HepG2 (cell line): ENCODE measurements around the gene KCNH6. TPM values are rescaled to one million over a fixed set of nuclear protein-coding genes. Genes with fewer than 3 reads are reported as not detected.

Experiments used
- AHR ChIP-seq: IDR thresholded peaks from 2 replicates; pipeline ENCODE4 v1.6.1; 2018; ENCODE audit warnings: missing genetic modification reagents, missing compliant biosample characterization
- ARNT2 ChIP-seq: sonication (generic); formaldehyde crosslinking; IDR thresholded peaks from 2 replicates; pipeline ENCODE4 v1.8.0; 2022; ENCODE audit warnings: mild to moderate bottlenecking, low read depth, missing genetic modification reagents, moderate library complexity
- CEBPG ChIP-seq: IDR thresholded peaks from 2 replicates; pipeline ENCODE4 v1.6.1; 2016
- DNMT3B ChIP-seq: conservative IDR thresholded peaks from 2 replicates; pipeline ENCODE4 v1.6.1; 2016; ENCODE audit warnings: missing biosample characterization, control low read depth
- ELF4 ChIP-seq: sonication (generic); formaldehyde crosslinking; IDR thresholded peaks from 2 replicates; pipeline ENCODE4 v1.5.0; 2020; ENCODE audit warnings: missing genetic modification reagents, mild to moderate bottlenecking, moderate library complexity, borderline replicate concordance
- ETV6 ChIP-seq: sonication (generic); formaldehyde crosslinking; conservative IDR thresholded peaks from 2 replicates; pipeline ENCODE4 v1.4.0; 2020; ENCODE audit warnings: missing genetic modification reagents
- MXD1 ChIP-seq: sonication (generic); formaldehyde crosslinking; IDR thresholded peaks from 2 replicates; pipeline ENCODE4 v1.4.0; 2020; ENCODE audit warnings: mild to moderate bottlenecking, missing genetic modification reagents
- NR2F1 ChIP-seq, 2 experiments: fragments of 450-650 bp in 1 of 2; formaldehyde crosslinking in 1 of 2; IDR thresholded peaks; 2 replicates each; pipeline versions ENCODE4 v1.5.0 to v1.6.1; 2016 to 2020; ENCODE audit warnings: mild to moderate bottlenecking in 1 of 2, missing compliant biosample characterization in 1 of 2, missing genetic modification reagents in 1 of 2, moderate library complexity in 1 of 2
- PCBP2 ChIP-seq: fragments of 200-400 bp; formaldehyde crosslinking; optimal IDR thresholded peaks from 2 replicates; pipeline ENCODE3; 2018; ENCODE audit warnings: low read length, low read depth; ENCODE audit not compliant: poor library complexity, severe bottlenecking
- PHF5A ChIP-seq: IDR thresholded peaks from one replicate; pipeline ENCODE4 v1.6.1; 2018; ENCODE audit warnings: low read depth, missing genetic modification reagents; ENCODE audit not compliant: unreplicated experiment
- POLR2G ChIP-seq: fragments of 200-400 bp; formaldehyde crosslinking; IDR thresholded peaks from 2 replicates; pipeline ENCODE4 v1.6.1; 2018; ENCODE audit warnings: mild to moderate bottlenecking, low read depth, low read length, moderate library complexity
- RBM39 ChIP-seq: fragments of 200-400 bp; formaldehyde crosslinking; IDR thresholded peaks from one replicate; pipeline ENCODE4 v1.6.1; 2018; ENCODE audit warnings: antibody characterized with exemption, mild to moderate bottlenecking, low read depth, low read length; ENCODE audit not compliant: poor library complexity, severe bottlenecking
- SRSF9 ChIP-seq: fragments of 200-400 bp; formaldehyde crosslinking; IDR thresholded peaks from 2 replicates; pipeline ENCODE4 v1.6.1; 2018; ENCODE audit warnings: borderline replicate concordance, mild to moderate bottlenecking, low read depth, low read length; ENCODE audit not compliant: insufficient read depth, poor library complexity, severe bottlenecking
- TEAD3 ChIP-seq: optimal IDR thresholded peaks from 2 replicates; pipeline ENCODE3; 2016; ENCODE audit warnings: borderline replicate concordance
- ZBTB37 ChIP-seq: sonication (generic); formaldehyde crosslinking; IDR thresholded peaks from 2 replicates; pipeline ENCODE4 v1.4.0; 2020; ENCODE audit warnings: mild to moderate bottlenecking, missing genetic modification reagents
- ZKSCAN8 ChIP-seq: IDR thresholded peaks from 2 replicates; pipeline ENCODE4 v1.6.1; 2016; ENCODE audit warnings: borderline replicate concordance, missing genetic modification reagents, missing compliant biosample characterization
- ZNF121 ChIP-seq: sonication (generic); formaldehyde crosslinking; IDR thresholded peaks from 2 replicates; pipeline ENCODE4 v1.5.0; 2020; ENCODE audit warnings: mild to moderate bottlenecking, missing genetic modification reagents
- ZNF292 ChIP-seq: sonication (generic); formaldehyde crosslinking; IDR thresholded peaks from 2 replicates; pipeline ENCODE4 v1.8.1; 2022; ENCODE audit warnings: mild to moderate bottlenecking, low read depth, missing genetic modification reagents, borderline replicate concordance
- ZNF33A ChIP-seq: sonication (generic); formaldehyde crosslinking; IDR thresholded peaks from 2 replicates; pipeline ENCODE4 v1.5.1; 2020; ENCODE audit warnings: missing genetic modification reagents, mild to moderate bottlenecking, moderate library complexity, borderline replicate concordance
- ZNF562 ChIP-seq: sonication (generic); formaldehyde crosslinking; IDR thresholded peaks from 2 replicates; pipeline ENCODE4 v1.8.0; 2022; ENCODE audit warnings: missing genetic modification reagents, borderline replicate concordance
- polyA plus RNA-seq, 8 experiments: library from polyadenylated mRNA; depleted of rRNA in 3 of 8; stranded (reverse) in 7 of 8; unstranded in 1 of 8; fragments of >200 nt; fragmentation: Illumina TruSeq in 4 of 8; extraction: Trizol in 4 of 8; gene quantifications; 2 replicates each; pipeline versions ENCODE4 v1.2.1 to v1.2.3, GENCODE V29; 2011 to 2016; ENCODE audit warnings: low read depth in 4 of 8, missing spikeins in 1 of 8, mixed read lengths in 1 of 8; ENCODE audit not compliant: insufficient read depth in 1 of 8
- total RNA-seq, 5 experiments: library from RNA; depleted of rRNA; stranded (reverse); fragments of >200 nt; fragmentation: Illumina TruSeq; extraction: Trizol; gene quantifications; 2 replicates each; pipeline ENCODE4 v1.2.3, GENCODE V29; 2016; ENCODE audit warnings: low read depth in 1 of 5
- TF ChIP-seq, protein P1 (sequence below): sonication (generic); formaldehyde crosslinking; IDR thresholded peaks from 2 replicates; pipeline ENCODE4 v1.4.0; 2020; ENCODE audit warnings: missing genetic modification reagents
- TF ChIP-seq, protein P2 (sequence below): sonication (generic); formaldehyde crosslinking; IDR thresholded peaks from 2 replicates; pipeline ENCODE4 v1.4.0; 2020; ENCODE audit warnings: missing genetic modification reagents

The KCNH6 gene
- total and polyA plus RNA-seq, 2 of the 13 experiments (the other 11 are each of a cell fraction or from before 2014, with no cell fraction given) = 0.05 to 0.18 TPM

DNA sequence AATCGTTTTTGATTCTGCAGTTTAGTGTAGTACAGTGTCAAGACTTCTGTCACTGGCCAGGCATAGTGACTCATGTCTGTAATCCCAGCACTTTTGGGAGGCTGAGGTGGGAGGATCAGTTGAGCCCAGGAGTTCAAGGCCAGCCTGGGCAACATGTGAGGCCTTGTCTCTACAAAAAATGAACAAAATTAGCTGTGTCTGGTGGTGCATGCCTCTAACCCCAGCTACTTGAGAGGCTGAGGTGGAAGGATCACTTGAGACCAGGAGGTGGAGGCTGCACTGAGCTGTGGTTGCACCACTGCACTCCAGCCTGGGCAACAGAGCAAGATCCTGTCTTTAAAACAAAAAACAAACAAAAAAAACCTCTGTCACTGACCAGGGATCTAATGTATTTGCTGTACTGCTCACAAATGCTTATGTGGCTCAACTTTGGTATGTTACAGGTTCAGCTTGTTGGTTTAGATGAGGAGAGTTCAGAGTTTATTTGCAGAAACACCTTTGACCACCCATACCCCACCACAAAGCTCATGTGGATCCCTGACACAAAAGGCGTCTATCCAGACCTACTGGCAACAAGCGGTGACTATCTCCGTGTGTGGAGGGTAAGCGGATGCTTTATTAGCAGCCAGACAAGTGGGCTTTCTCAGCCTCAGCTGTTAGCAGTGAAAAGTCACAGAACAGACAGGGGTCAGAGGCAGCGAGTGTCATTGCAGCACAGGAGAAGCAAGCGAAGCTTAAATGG is 55.0 kb downstream of the KCNH6 start (continued):
- TF ChIP-seq ELF4 (CRISPR knock-in tag) (no peak), POLR2G (no peak), RBM39 (no peak), ZNF121 (CRISPR knock-in tag) (peak; percentile 100), TEAD3 (peak; percentile 90), ZNF292 (CRISPR knock-in tag) (peak; percentile 86; the same call in 1 of the 2 replicates), ZNF562 (no peak), MXD1 (peak; percentile 24; the same call in 1 of the 2 replicates), NR2F1 (CRISPR knock-in tag; IDR thresholded peaks at IDR 0.05) (peak; percentile 10 to 90; a peak in 3 of 4 replicates), ZBTB37 (peak; percentile 78; the same call in 1 of the 2 replicates), AHR (CRISPR knock-in tag) (peak; percentile 80; the same call in 1 of the 2 replicates), DNMT3B (CRISPR knock-in tag) (0 out of 2 replicates have a peak, but pooled peaks have one; percentile 66), ETV6 (no peak), ARNT2 (no peak), CEBPG (peak; percentile 79), PHF5A (CRISPR knock-in tag) (peak; percentile 94), PCBP2 (no peak), ZKSCAN8 (peak; percentile 80; the same call in 1 of the 2 replicates), ZNF33A (no peak), SRSF9 (no peak)
- TF ChIP-seq, protein P1, sequence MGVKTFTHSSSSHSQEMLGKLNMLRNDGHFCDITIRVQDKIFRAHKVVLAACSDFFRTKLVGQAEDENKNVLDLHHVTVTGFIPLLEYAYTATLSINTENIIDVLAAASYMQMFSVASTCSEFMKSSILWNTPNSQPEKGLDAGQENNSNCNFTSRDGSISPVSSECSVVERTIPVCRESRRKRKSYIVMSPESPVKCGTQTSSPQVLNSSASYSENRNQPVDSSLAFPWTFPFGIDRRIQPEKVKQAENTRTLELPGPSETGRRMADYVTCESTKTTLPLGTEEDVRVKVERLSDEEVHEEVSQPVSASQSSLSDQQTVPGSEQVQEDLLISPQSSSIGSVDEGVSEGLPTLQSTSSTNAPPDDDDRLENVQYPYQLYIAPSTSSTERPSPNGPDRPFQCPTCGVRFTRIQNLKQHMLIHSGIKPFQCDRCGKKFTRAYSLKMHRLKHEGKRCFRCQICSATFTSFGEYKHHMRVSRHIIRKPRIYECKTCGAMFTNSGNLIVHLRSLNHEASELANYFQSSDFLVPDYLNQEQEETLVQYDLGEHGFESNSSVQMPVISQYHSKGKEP (CRISPR knock-in tag) = no peak
- TF ChIP-seq, protein P2, sequence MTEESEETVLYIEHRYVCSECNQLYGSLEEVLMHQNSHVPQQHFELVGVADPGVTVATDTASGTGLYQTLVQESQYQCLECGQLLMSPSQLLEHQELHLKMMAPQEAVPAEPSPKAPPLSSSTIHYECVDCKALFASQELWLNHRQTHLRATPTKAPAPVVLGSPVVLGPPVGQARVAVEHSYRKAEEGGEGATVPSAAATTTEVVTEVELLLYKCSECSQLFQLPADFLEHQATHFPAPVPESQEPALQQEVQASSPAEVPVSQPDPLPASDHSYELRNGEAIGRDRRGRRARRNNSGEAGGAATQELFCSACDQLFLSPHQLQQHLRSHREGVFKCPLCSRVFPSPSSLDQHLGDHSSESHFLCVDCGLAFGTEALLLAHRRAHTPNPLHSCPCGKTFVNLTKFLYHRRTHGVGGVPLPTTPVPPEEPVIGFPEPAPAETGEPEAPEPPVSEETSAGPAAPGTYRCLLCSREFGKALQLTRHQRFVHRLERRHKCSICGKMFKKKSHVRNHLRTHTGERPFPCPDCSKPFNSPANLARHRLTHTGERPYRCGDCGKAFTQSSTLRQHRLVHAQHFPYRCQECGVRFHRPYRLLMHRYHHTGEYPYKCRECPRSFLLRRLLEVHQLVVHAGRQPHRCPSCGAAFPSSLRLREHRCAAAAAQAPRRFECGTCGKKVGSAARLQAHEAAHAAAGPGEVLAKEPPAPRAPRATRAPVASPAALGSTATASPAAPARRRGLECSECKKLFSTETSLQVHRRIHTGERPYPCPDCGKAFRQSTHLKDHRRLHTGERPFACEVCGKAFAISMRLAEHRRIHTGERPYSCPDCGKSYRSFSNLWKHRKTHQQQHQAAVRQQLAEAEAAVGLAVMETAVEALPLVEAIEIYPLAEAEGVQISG (CRISPR knock-in tag) = peak; percentile 64
